BJ (cell line): ENCODE measurements around the gene GOLGA7B. TPM values are rescaled to one million over a fixed set of nuclear protein-coding genes. Genes with fewer than 3 reads are reported as not detected.

ENCODE experiments used
- CTCF ChIA-PET: fragments of 350-600 bp; formaldehyde crosslinking; extraction: SDS; loops from one replicate; lab custom pipeline; 2021; ENCODE audit warnings: antibody characterized with exemption, inconsistent platforms; lab: Yijun Ruan, JAX
- POLR2A ChIA-PET: fragments of 300-600 bp; sonication (Branson Sonifier 250); formaldehyde crosslinking; extraction: SDS; loops from one replicate; lab custom pipeline; 2021; ENCODE audit warnings: antibody characterized with exemption; lab: Charles Lee
- DNase-seq: peaks from one replicate; pipeline ENCODE4 v3.0.0-alpha.2; 2011; ENCODE audit warnings: low read depth
- H3K27me3 ChIP-seq: 2 replicates; pipeline ENCODE4 v1.6.0; 2011; ENCODE audit warnings: low read length; ENCODE audit not compliant: control insufficient read depth, insufficient read depth
- H3K36me3 ChIP-seq: 2 replicates; pipeline ENCODE4 v1.5.1; 2011; ENCODE audit warnings: low read length; ENCODE audit not compliant: control insufficient read depth, insufficient read depth
- H3K4me3 ChIP-seq: 2 replicates; pipeline ENCODE4 v1.5.1; 2011; ENCODE audit warnings: low read depth, mild to moderate bottlenecking, control low read depth, low read length
- polyA plus RNA-seq: library from polyadenylated mRNA; depleted of rRNA; stranded (reverse); fragments of >200 nt; gene quantifications from 2 replicates; pipeline ENCODE4 v1.2.3, GENCODE V29; 2011
- TF ChIP-seq, protein P1 (sequence below): IDR thresholded peaks from 2 replicates; pipeline ENCODE4 v1.5.1; 2011; ENCODE audit warnings: low read depth, mild to moderate bottlenecking, control low read depth, inconsistent platforms, low read length, moderate library complexity; ENCODE audit not compliant: insufficient read depth

GOLGA7B gene
- polyA plus RNA-seq, 1 experiment, result 0.01 TPM

- Histone ChIP-seq H3K36me3 (no peaks in the 10 kb centered on the region), H3K27me3 (peaks cover 3% of the 10 kb centered on the region), H3K4me3 (no peak overlapping the region)
- DNase-seq, result no peak
- CTCF ChIA-PET, result interaction anchor here (2.3 kb wide), 1 partner anchor 66 kb away, joined by 12 read pairs; no protein-coding TSS in a partner anchor
- POLR2A ChIA-PET, result no interaction called here
- TF ChIP-seq, protein P1, sequence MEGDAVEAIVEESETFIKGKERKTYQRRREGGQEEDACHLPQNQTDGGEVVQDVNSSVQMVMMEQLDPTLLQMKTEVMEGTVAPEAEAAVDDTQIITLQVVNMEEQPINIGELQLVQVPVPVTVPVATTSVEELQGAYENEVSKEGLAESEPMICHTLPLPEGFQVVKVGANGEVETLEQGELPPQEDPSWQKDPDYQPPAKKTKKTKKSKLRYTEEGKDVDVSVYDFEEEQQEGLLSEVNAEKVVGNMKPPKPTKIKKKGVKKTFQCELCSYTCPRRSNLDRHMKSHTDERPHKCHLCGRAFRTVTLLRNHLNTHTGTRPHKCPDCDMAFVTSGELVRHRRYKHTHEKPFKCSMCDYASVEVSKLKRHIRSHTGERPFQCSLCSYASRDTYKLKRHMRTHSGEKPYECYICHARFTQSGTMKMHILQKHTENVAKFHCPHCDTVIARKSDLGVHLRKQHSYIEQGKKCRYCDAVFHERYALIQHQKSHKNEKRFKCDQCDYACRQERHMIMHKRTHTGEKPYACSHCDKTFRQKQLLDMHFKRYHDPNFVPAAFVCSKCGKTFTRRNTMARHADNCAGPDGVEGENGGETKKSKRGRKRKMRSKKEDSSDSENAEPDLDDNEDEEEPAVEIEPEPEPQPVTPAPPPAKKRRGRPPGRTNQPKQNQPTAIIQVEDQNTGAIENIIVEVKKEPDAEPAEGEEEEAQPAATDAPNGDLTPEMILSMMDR, result no peak
Observed at GRCh38 chr10:97858001-97858439, 8.4 kb downstream of the GOLGA7B start.

GRCh38 chr10:97861097-97861750 is 11.6 kb downstream of the GOLGA7B start:
- ChIA-PET POLR2A (no interaction called here), CTCF (interaction anchor here (0.8 to 2.8 kb wide), 5 partner anchors 8 to 69 kb away, joined by 3 to 9 read pairs (median 6); no protein-coding TSS in a partner anchor)
- TF ChIP-seq, protein P1, result no peak
- Histone ChIP-seq H3K4me3 (no peak overlapping the region), H3K36me3 (no peaks in the 10 kb centered on the region), H3K27me3 (peaks cover 9% of the 10 kb centered on the region)
- no peak for DNase-seq

GRCh38 chr10:97861924-97862323 is 12.3 kb downstream of the GOLGA7B start:
- H3K36me3 ChIP-seq, result no peaks in the 10 kb centered on the region
- TF ChIP-seq, protein P1, result no peak
- H3K27me3 ChIP-seq, result peaks cover 9% of the 10 kb centered on the region
- no peak overlapping the region for H3K4me3 ChIP-seq
- CTCF ChIA-PET, result interaction anchor here (1.6 to 2.8 kb wide), 3 partner anchors 7 to 70 kb away, joined by 6 to 9 read pairs (median 9); no protein-coding TSS in a partner anchor
- POLR2A ChIA-PET, result no interaction called here
- DNase-seq, result no peak

GRCh38 chr10:97863808-97864207 is 14.2 kb downstream of the GOLGA7B start:
- DNase-seq, result no peak
- CTCF ChIA-PET, result interaction anchor here (0.6 to 1.0 kb wide), 3 partner anchors 14 to 72 kb away, joined by 3 to 7 read pairs (median 3); partner anchors contain the start of gene GOLGA7B
- Histone ChIP-seq H3K36me3 (no peaks in the 10 kb centered on the region), H3K4me3 (no peak overlapping the region), H3K27me3 (peaks cover 9% of the 10 kb centered on the region)
- POLR2A ChIA-PET, result no interaction called here
- TF ChIP-seq, protein P1, result no peak

DNA sequence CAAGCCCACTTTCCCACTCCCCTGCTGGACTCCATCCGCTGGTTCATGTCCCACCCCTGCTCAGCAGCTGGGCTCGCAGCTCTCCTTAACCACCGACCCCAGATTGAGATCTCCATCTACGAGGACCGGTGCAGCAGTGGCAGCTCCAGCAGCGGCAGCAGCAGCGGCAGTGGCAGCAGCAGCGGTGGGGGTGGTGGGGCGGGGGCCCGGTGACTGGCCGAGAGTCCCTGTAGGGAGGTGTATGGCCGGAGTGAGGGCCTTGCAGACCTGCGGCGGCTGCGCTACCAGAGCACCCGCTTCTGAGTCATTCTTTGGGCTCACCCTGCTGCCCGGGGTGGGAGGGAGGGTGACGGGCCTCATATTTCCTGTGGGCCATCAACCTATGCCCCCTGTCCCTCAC is 15.8 kb downstream of the GOLGA7B start:
- TF ChIP-seq, protein P1, result no peak
- Histone ChIP-seq H3K4me3 (no peak overlapping the region), H3K27me3 (peaks cover 8% of the 10 kb centered on the region), H3K36me3 (no peaks in the 10 kb centered on the region)
- POLR2A ChIA-PET, result no interaction called here
- no peak for DNase-seq
- CTCF ChIA-PET, result interaction anchor here (1.2 to 1.4 kb wide), 2 partner anchors 55 to 73 kb away, joined by 3 to 7 read pairs; no protein-coding TSS in a partner anchor
